OCI-LY7 (cell line): ENCODE data around the gene ABCD3. TPM values are rescaled to one million over a fixed set of nuclear protein-coding genes. Genes with fewer than 3 reads are reported as not detected.

Source experiments
- BruUV-seq: library from RNA; stranded (reverse); fragments of 400-500 nt; replicated peaks from 2 replicates; lab custom pipeline; 2021; lab: Mats Ljungman, UMichigan
- CTCF ChIA-PET: fragments of 300-600 bp; sonication (Branson Sonifier 250); formaldehyde crosslinking; loops from one replicate; lab custom pipeline; 2022; ENCODE audit warnings: antibody characterized with exemption; ENCODE audit not compliant: unreplicated experiment; lab: Charles Lee
- POLR2A ChIA-PET: fragments of 300-600 bp; sonication (Branson Sonifier 250); formaldehyde crosslinking; loops from one replicate; lab custom pipeline; 2022; ENCODE audit warnings: antibody characterized with exemption; lab: Charles Lee
- DNase-seq: peaks from one replicate; pipeline ENCODE4 v3.0.0-alpha.2; 2015; ENCODE audit warnings: low spot score
- H2AFZ ChIP-seq: fragments of 200-600 bp; sonication (generic), shearing (Covaris generic); 2 replicates; pipeline ENCODE4 v1.6.1; 2014; ENCODE audit warnings: mild to moderate bottlenecking, antibody characterized with exemption, low read length, moderate library complexity
- H3K27ac ChIP-seq: fragments of 200-600 bp; sonication (generic); 2 replicates; pipeline ENCODE4 v1.5.1; 2014; ENCODE audit warnings: mixed run types, low read depth, mild to moderate bottlenecking, moderate library complexity, low read length, inconsistent platforms; ENCODE audit not compliant: poor library complexity, severe bottlenecking
- H3K36me3 ChIP-seq: fragments of 200-600 bp; sonication (generic); 2 replicates; pipeline ENCODE4 v1.6.1; 2014; ENCODE audit warnings: mild to moderate bottlenecking, antibody characterized with exemption, low read length, moderate library complexity, mixed read lengths; ENCODE audit not compliant: insufficient read depth
- H3K4me1 ChIP-seq: fragments of 200-600 bp; sonication (generic); 2 replicates; pipeline ENCODE4 v1.5.1; 2014; ENCODE audit warnings: mild to moderate bottlenecking, low read length; ENCODE audit not compliant: insufficient read depth, poor library complexity, severe bottlenecking
- H3K4me2 ChIP-seq: fragments of 200-600 bp; sonication (generic); 2 replicates; pipeline ENCODE4 v1.6.1; 2014; ENCODE audit warnings: mild to moderate bottlenecking, low read length
- H3K4me3 ChIP-seq: fragments of 200-600 bp; sonication (generic); 2 replicates; pipeline ENCODE4 v1.5.1; 2014; ENCODE audit warnings: mild to moderate bottlenecking, low read depth, low read length; ENCODE audit not compliant: poor library complexity, severe bottlenecking
- H3K79me2 ChIP-seq: fragments of 200-600 bp; sonication (generic); 2 replicates; pipeline ENCODE4 v1.6.1; 2016; ENCODE audit warnings: low read depth, mild to moderate bottlenecking, low read length, moderate library complexity, mixed read lengths; ENCODE audit not compliant: insufficient read depth
- H3K9me2 ChIP-seq: fragments of 200-600 bp; sonication (generic); 2 replicates; pipeline ENCODE4 v1.6.1; 2016; ENCODE audit warnings: mild to moderate bottlenecking, low read length, mixed read lengths; ENCODE audit not compliant: insufficient read depth
- H3K9me3 ChIP-seq: fragments of 200-600 bp; sonication (generic); 2 replicates; pipeline ENCODE4 v1.6.1; 2014; ENCODE audit warnings: mild to moderate bottlenecking, mixed run types, low read length, mixed read lengths
- H4K20me1 ChIP-seq: fragments of 200-600 bp; sonication (generic); 2 replicates; pipeline ENCODE4 v1.6.1; 2014; ENCODE audit warnings: mild to moderate bottlenecking, antibody characterized with exemption, low read length, moderate library complexity, mixed read lengths; ENCODE audit not compliant: insufficient read depth
- CTCF ChIP-seq: fragments of 200-600 bp; sonication (generic); conservative IDR thresholded peaks from 2 replicates; pipeline ENCODE4 v1.5.1; 2014; ENCODE audit warnings: mild to moderate bottlenecking, antibody characterized with exemption, low read length, moderate library complexity, mixed read lengths
- EZH2phosphoT487 ChIP-seq: fragments of 200-600 bp; sonication (generic); IDR thresholded peaks from 2 replicates; pipeline ENCODE4 v1.6.1; 2018; ENCODE audit warnings: low read depth, borderline replicate concordance, mild to moderate bottlenecking, mixed run types, antibody characterized with exemption, low read length, moderate library complexity, mixed read lengths
- intact Hi-C: fragments of 100-400 bp; cut with micrococcal nuclease; formaldehyde crosslinking; loops from one replicate; pipeline ENCODE4 v1.10.0; 2022; ENCODE audit not compliant: unreplicated experiment
- total RNA-seq, 2 experiments: library from RNA; depleted of rRNA in 1 of 2; stranded (reverse); fragments of >200 nt in 1 of 2; shearing (Covaris generic) in 1 of 2; gene quantifications; 2 replicates each; pipeline ENCODE4 v1.2.3, GENCODE V29; 2014 to 2022

ABCD3 gene
- total RNA-seq, 2 experiments from 2014 or later = 18.3 to 33.8 TPM

GRCh38 chr1:94395748-94396309 is 22.4 kb upstream of the ABCD3 start:
- H3K9me2 ChIP-seq = no peaks in the 10 kb centered on the region
- no peaks in the 10 kb centered on the region for H3K9me3 ChIP-seq
- TF ChIP-seq CTCF = no peak
- no peak for TF ChIP-seq EZH2phosphoT487
- no peaks in the 10 kb centered on the region for H4K20me1 ChIP-seq
- H3K4me1 ChIP-seq = no peaks in the 10 kb centered on the region
- no peak overlapping the region for H3K4me3 ChIP-seq
- ChIA-PET CTCF (no interaction called here), POLR2A (no interaction called here)
- H2AFZ ChIP-seq = no peak overlapping the region
- no peaks in the 10 kb centered on the region for H3K79me2 ChIP-seq
- H3K27ac ChIP-seq = no peak overlapping the region
- BruUV-seq = no TSS peak
- intact Hi-C loops = loop anchor here (1.0 kb wide), 1 partner anchor 67 kb away; no protein-coding TSS in a partner anchor
- no peak overlapping the region for H3K4me2 ChIP-seq
- DNase-seq = no peak
- no peaks in the 10 kb centered on the region for H3K36me3 ChIP-seq

GRCh38 chr1:94396356-94397010 is 21.7 kb upstream of the ABCD3 start:
- no peaks in the 10 kb centered on the region for H3K9me2 ChIP-seq
- no TSS peak for BruUV-seq
- TF ChIP-seq EZH2phosphoT487 (no peak), CTCF (peak; percentile 25; the same call in 1 of the 2 replicates)
- no peak overlapping the region for H3K27ac ChIP-seq
- H3K4me2 ChIP-seq = no peak overlapping the region
- H3K4me1 ChIP-seq = no peaks in the 10 kb centered on the region
- H4K20me1 ChIP-seq = no peaks in the 10 kb centered on the region
- H2AFZ ChIP-seq = no peak overlapping the region
- H3K9me3 ChIP-seq = no peaks in the 10 kb centered on the region
- ChIA-PET CTCF (interaction anchor here (0.6 kb wide), 1 partner anchor 12 kb away, joined by 3 read pairs; no protein-coding TSS in a partner anchor), POLR2A (interaction anchor here (0.8 kb wide), 1 partner anchor 8 kb away, joined by 7 read pairs; no protein-coding TSS in a partner anchor)
- H3K36me3 ChIP-seq = no peaks in the 10 kb centered on the region
- no peak overlapping the region for H3K4me3 ChIP-seq
- DNase-seq = no peak
- H3K79me2 ChIP-seq = no peaks in the 10 kb centered on the region
- intact Hi-C loops = loop anchor here (1.0 kb wide), 1 partner anchor 67 kb away; no protein-coding TSS in a partner anchor

GRCh38 chr1:94398356-94398755 is 19.8 kb upstream of the ABCD3 start:
- Histone ChIP-seq H3K36me3 (no peaks in the 10 kb centered on the region), H3K4me3 (no peak overlapping the region), H4K20me1 (no peaks in the 10 kb centered on the region), H2AFZ (no peak overlapping the region), H3K27ac (no peak overlapping the region), H3K9me2 (no peaks in the 10 kb centered on the region), H3K9me3 (no peaks in the 10 kb centered on the region), H3K4me1 (no peaks in the 10 kb centered on the region), H3K4me2 (no peak overlapping the region), H3K79me2 (no peaks in the 10 kb centered on the region)
- ChIA-PET CTCF (no interaction called here), POLR2A (interaction anchor here (0.7 kb wide), 1 partner anchor 77 kb away, joined by 3 read pairs; no protein-coding TSS in a partner anchor)
- no TSS peak for BruUV-seq
- DNase-seq = no peak
- intact Hi-C loops = no loop called here
- TF ChIP-seq EZH2phosphoT487 = no peak
- TF ChIP-seq CTCF = no peak
